GM12878 (cell line): Measurements from ENCODE around the gene JHY. TPM values are rescaled to one million over a fixed set of nuclear protein-coding genes. Genes with fewer than 3 reads are reported as not detected.
A peak's percentile ranks its signal among the peaks of the same experiment; 100 is the strongest.

Experiments
- ATAC-seq: fragments of 200-7000 bp; cut with Tn5 transposase; 3 replicates; pipeline ENCODE4 v1.9.1; 2020; ENCODE audit warnings: mild to moderate bottlenecking, moderate library complexity
- BruUV-seq: library from RNA; stranded (reverse); fragments of 400-500 nt; replicated peaks from 2 replicates; lab custom pipeline; 2021; lab: Mats Ljungman, UMichigan
- CTCF ChIA-PET: fragments of 300-600 bp; sonication (Branson Sonifier 250); formaldehyde crosslinking; extraction: SDS; loops from one replicate; lab custom pipeline; 2021; ENCODE audit warnings: inconsistent platforms; lab: Yijun Ruan, JAX
- POLR2A ChIA-PET: fragments of 350-600 bp; formaldehyde crosslinking; extraction: SDS; loops from one replicate; lab custom pipeline; 2021; ENCODE audit warnings: inconsistent platforms; lab: Charles Lee
- RAD21 ChIA-PET: fragments of 300-600 bp; sonication (Branson Sonifier 250); formaldehyde crosslinking; loops from one replicate; lab custom pipeline; 2023; ENCODE audit warnings: antibody characterized with exemption; ENCODE audit not compliant: unreplicated experiment; lab: Charles Lee
- SMC1A ChIA-PET: fragments of 300-600 bp; sonication (Branson Sonifier 250); formaldehyde crosslinking; loops from one replicate; lab custom pipeline; 2023; ENCODE audit not compliant: unreplicated experiment, uncharacterized antibody; lab: Charles Lee
- DNase-seq: peaks from one replicate; pipeline ENCODE4 v3.0.0-alpha.2; 2011; ENCODE audit warnings: low read depth, low spot score
- FAIRE-seq: peaks from 3 replicates; lab custom pipeline; 2011; peaks lifted over from hg19 to GRCh38; lab: Jason Lieb, UNC
- H2AFZ ChIP-seq: 2 replicates; pipeline ENCODE4 v1.6.0; 2011; ENCODE audit warnings: low read depth, low read length, control low read depth; ENCODE audit not compliant: control insufficient read depth
- H3K27ac ChIP-seq: 2 replicates; pipeline ENCODE4 v1.5.1; 2011; ENCODE audit warnings: control low read depth; ENCODE audit not compliant: control insufficient read depth, insufficient read depth
- H3K27me3 ChIP-seq, 2 experiments: replicated peaks in 1 of 2; 2 replicates each; pipeline versions ENCODE4 v1.6.0 to v1.6.1; 2011; ENCODE audit warnings: low read length in 1 of 2; ENCODE audit not compliant: control insufficient read depth in 2 of 2, insufficient read depth in 2 of 2
- H3K36me3 ChIP-seq, 2 experiments: 2 replicates each; pipeline ENCODE4 v1.5.1; 2011; ENCODE audit warnings: low read length in 1 of 2; ENCODE audit not compliant: control insufficient read depth in 2 of 2, insufficient read depth in 2 of 2
- H3K4me1 ChIP-seq: 2 replicates; pipeline ENCODE4 v1.6.1; 2011; ENCODE audit warnings: mild to moderate bottlenecking, low read length, moderate library complexity, mixed read lengths; ENCODE audit not compliant: control insufficient read depth, insufficient read depth
- H3K4me2 ChIP-seq: 2 replicates; pipeline ENCODE4 v1.6.0; 2011; ENCODE audit warnings: control low read depth; ENCODE audit not compliant: control insufficient read depth, insufficient read depth
- H3K4me3 ChIP-seq: fragments of 200-600 bp; sonication (generic); 2 replicates; pipeline ENCODE4 v1.5.1; 2016
- H3K79me2 ChIP-seq: 2 replicates; pipeline ENCODE4 v1.6.0; 2011; ENCODE audit warnings: low read length; ENCODE audit not compliant: control insufficient read depth, insufficient read depth
- H3K9ac ChIP-seq: 2 replicates; pipeline ENCODE4 v1.8.0; 2011; ENCODE audit warnings: low read length, control low read depth, mixed read lengths; ENCODE audit not compliant: control insufficient read depth, insufficient read depth
- H3K9me3 ChIP-seq: replicated peaks from 3 replicates; pipeline ENCODE4 v1.5.1; 2011; ENCODE audit warnings: mild to moderate bottlenecking, low read length; ENCODE audit not compliant: control insufficient read depth, insufficient read depth
- H4K20me1 ChIP-seq: 2 replicates; pipeline ENCODE4 v1.6.0; 2011; ENCODE audit not compliant: control insufficient read depth, insufficient read depth
- EED ChIP-seq: sonication (generic); IDR thresholded peaks from 2 replicates; pipeline ENCODE4 v1.6.1; 2016; ENCODE audit warnings: antibody characterized with exemption, low read depth
- NFYA ChIP-seq: IDR thresholded peaks from 2 replicates; pipeline ENCODE4 v1.6.1; 2011; ENCODE audit warnings: low read depth, mild to moderate bottlenecking, low read length, improper control_type of control experiment, borderline replicate concordance
- WGBS: methylation state at CpG from one replicate; pipeline ENCODE4 v1.1.6; 2016; ENCODE audit warnings: low lambda C conversion rate; ENCODE audit not compliant: insufficient replicate concordance, insufficient coverage; ENCODE audit errors: missing lambda C conversion rate; 5-methylcytosine and 5-hydroxymethylcytosine counted together
- in situ Hi-C: fragments of 300-500 bp; cut with MboI; formaldehyde crosslinking; loops from 9 replicates; pipeline ENCODE4 v1.14.3; 2018; ENCODE audit warnings: mixed read lengths
- intact Hi-C: fragments of 100-400 bp; cut with micrococcal nuclease; formaldehyde crosslinking; loops from one replicate; pipeline ENCODE4 v1.14.2; 2022; ENCODE audit not compliant: unreplicated experiment
- polyA plus RNA-seq, 11 experiments: library from polyadenylated mRNA; depleted of rRNA in 4 of 11; unstranded in 6 of 11; stranded (reverse) in 5 of 11; fragments of >200 nt; fragmentation: Nextera tagmentation in 4 of 11; fragmentation: Illumina TruSeq in 1 of 11; extraction: Ambion mirVana in 4 of 11; extraction: Trizol in 1 of 11; gene quantifications; 1 replicate in 1 of 11; 2 replicates in 10 of 11; pipeline versions ENCODE4 v1.2.1 to v1.2.3, GENCODE V29; 2011 to 2016; ENCODE audit warnings: inconsistent platforms in 2 of 11, missing spikeins in 2 of 11, low read depth in 1 of 11
- total RNA-seq, 4 experiments: library from RNA; depleted of rRNA in 3 of 4; stranded (reverse); fragments of >200 nt in 3 of 4; fragmentation: Illumina TruSeq in 1 of 4; extraction: Trizol in 1 of 4; gene quantifications; 2 replicates each; pipeline versions ENCODE4 v1.2.1 to v1.2.3, GENCODE V29; 2013 to 2021
- TF ChIP-seq, protein P1 (sequence below): IDR thresholded peaks from 2 replicates; pipeline ENCODE4 v1.6.1; 2012; ENCODE audit warnings: mild to moderate bottlenecking, low read depth, low read length

The JHY gene
- total and polyA plus RNA-seq, 10 of the 15 experiments (the other 5 are each of a cell fraction or from before 2014, with no cell fraction given), result 0.90 to 7.1 (median 5.5) TPM

DNA sequence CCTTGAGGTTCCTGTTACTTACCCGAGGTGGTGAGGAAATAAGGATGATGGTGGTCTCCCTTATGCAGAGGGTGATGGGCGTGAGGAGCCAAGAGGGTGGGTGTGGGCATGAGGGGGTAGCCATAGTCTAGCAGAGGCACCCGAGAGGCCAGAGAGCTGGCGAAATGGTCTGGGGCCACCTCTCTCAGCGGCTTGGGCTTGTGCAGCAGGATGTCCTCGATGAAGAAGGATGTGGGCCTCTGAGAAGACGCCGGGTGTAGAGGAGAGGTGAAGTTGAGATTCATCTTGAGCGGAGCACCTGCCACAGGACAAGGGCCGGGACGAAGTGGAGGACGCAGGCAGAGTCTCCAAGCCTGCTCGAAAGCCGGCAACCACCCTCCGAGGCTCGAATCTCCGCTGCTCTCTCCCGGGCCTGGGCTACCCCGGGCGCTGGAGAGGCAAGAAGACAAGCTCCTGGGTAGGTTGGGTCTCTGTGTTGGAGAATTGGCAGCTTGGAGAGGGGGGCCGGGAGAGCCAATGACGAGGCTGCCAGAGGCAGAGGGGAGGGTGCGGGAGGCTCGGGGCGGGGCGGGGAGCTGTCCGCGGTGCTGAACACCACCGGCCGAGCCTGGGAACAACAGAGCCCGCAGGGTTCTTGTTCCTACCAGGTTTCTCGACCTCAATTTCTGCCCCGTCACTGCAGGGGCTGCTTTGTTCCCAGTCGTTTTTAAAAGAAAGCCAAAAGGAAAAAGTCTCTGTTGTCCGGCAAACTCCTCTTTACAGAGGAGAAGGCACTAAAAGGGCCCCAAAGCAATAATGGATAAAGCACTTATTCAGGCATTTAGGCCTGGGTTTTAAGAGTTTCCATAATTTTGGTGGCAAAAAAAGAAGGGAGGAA, 99.1 kb downstream of the JHY start, which contains the start of gene BSX:
TSS of gene BSX (minus strand) at position 447 of the 877 bp plus-strand sequence. CDS start at position 284, 163 bp downstream.
- Histone ChIP-seq H3K27me3 (peaks cover 20 to 51% of the 10 kb centered on the region in 2 experiments), H3K4me2 (no peak within 1 kb of the TSS), H3K27ac (no peak within 1 kb of the TSS), H3K79me2 (no peaks in the 10 kb centered on the region), H3K9me3 (no peaks in the 10 kb centered on the region; the same call in 1 of the 3 replicates), H3K36me3 (no peaks in the 10 kb centered on the region), H2AFZ (no peak within 1 kb of the TSS), H3K9ac (no peak within 1 kb of the TSS), H4K20me1 (no peaks in the 10 kb centered on the region), H3K4me3 (no peak within 1 kb of the TSS), H3K4me1 (no peaks in the 10 kb centered on the region)
- ChIA-PET SMC1A (interaction anchor here (1.4 kb wide), 1 partner anchor 117 kb away, joined by 3 read pairs; no protein-coding TSS in a partner anchor), RAD21 (interaction anchor here (0.6 kb wide), 1 partner anchor 73 kb away, joined by 4 read pairs; no protein-coding TSS in a partner anchor), POLR2A (no interaction called here), CTCF (no interaction called here)
- in situ Hi-C loops, result no loop called here
- DNase-seq (no peak), ATAC-seq (peak; percentile 74), FAIRE-seq (no peak)
- TF ChIP-seq, protein P1, sequence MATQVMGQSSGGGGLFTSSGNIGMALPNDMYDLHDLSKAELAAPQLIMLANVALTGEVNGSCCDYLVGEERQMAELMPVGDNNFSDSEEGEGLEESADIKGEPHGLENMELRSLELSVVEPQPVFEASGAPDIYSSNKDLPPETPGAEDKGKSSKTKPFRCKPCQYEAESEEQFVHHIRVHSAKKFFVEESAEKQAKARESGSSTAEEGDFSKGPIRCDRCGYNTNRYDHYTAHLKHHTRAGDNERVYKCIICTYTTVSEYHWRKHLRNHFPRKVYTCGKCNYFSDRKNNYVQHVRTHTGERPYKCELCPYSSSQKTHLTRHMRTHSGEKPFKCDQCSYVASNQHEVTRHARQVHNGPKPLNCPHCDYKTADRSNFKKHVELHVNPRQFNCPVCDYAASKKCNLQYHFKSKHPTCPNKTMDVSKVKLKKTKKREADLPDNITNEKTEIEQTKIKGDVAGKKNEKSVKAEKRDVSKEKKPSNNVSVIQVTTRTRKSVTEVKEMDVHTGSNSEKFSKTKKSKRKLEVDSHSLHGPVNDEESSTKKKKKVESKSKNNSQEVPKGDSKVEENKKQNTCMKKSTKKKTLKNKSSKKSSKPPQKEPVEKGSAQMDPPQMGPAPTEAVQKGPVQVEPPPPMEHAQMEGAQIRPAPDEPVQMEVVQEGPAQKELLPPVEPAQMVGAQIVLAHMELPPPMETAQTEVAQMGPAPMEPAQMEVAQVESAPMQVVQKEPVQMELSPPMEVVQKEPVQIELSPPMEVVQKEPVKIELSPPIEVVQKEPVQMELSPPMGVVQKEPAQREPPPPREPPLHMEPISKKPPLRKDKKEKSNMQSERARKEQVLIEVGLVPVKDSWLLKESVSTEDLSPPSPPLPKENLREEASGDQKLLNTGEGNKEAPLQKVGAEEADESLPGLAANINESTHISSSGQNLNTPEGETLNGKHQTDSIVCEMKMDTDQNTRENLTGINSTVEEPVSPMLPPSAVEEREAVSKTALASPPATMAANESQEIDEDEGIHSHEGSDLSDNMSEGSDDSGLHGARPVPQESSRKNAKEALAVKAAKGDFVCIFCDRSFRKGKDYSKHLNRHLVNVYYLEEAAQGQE, result peak; percentile 92
- TF ChIP-seq NFYA (no peak), EED (no peak)
- no TSS peak for BruUV-seq
- WGBS, result 17% methylated on average over 30 of the region's 35 CpGs
- intact Hi-C loops, result no loop called here
